GM21515 (cell line): Measurements from ENCODE around the gene NUDT19.
A peak's percentile ranks its signal among the peaks of the same experiment; 100 is the strongest.
"Not testable (repeated sequence)": the region's sequence is repeated elsewhere in the genome, so short reads cannot be mapped to it uniquely, and the experiment has no call there.

Source experiments
- ATAC-seq: cut with Tn5 transposase; IDR thresholded peaks from one replicate; pipeline ENCODE4 v1.9.1; 2021; ENCODE audit not compliant: unreplicated experiment

Gene NUDT19

DNA sequence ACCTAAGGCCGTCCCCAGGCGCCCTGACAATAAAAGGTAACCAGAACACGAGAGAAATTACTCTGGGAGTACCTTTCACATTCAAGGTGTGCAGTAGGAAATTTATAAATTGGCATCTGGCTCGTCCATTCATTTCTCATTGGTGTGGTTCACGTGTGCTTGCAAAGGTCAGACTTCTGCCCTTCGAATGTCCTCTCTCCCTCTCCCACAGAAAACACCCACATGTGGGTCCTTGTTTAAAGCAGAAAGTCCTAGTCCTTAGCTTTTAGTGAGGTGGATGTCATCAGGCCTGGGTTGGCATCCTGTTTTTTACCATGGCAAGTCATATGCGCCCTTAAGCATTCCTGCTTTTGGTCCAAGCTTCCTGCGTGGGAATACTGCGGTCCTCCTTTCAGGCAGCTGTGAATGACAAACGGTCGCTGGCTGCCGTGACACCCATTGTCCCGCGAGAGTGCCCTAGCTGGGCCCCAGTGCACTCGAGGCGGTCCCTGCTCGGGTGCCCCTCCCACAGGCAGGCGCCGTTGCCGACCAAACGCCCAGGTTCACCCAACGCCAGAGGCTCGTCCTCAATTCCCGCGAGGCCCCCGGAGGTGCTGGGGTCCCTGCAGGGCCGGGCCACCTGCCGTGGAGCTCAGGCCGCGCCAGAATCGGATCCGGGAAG lies at the start of gene NUDT19:
TSS of gene NUDT19 (plus strand) at position 531 of the 661 bp plus-strand sequence. CDS start 140 bp downstream, outside the sequence.
- peak; percentile 88 for ATAC-seq

DNA sequence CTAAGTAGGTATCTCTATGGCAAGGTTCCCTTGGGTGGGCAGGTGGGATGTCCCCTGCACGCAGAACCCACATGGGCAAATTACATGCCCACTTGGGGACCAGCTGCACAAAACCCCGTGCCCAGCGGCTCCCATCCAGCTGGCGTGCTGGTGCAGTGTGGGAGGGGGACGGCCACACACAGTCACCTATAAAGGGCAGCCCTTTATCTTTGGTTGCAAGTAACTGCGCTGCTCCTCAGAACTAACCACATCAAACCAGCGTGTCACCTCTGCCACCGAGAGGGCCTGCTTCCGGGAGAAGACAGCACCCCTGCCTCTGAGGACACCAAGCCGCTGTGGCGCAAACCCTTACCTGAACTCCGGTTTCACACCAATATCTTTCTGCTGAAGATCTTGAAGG lies 48.9 kb upstream of the NUDT19 start:
- no peak for ATAC-seq

DNA sequence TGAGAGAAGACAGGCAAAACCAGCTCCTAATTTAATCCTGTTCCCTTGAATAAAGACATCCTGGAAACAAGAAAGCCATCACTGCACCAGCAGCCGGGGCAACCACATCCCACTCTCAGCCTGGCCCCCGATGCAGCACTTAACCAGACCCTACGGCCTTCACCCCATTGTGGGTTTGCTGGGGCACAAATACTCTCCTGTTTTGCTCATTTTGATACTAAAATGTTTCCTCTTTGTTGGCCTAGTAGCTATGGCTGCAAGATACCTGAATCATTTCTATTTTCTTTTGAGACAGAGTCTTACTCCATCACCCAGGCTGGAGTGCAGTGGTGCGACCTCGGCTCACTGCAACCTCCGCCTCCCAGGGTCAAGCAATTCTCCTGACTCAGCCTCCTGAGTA lies 45.1 kb upstream of the NUDT19 start:
- ATAC-seq, result no peak

DNA sequence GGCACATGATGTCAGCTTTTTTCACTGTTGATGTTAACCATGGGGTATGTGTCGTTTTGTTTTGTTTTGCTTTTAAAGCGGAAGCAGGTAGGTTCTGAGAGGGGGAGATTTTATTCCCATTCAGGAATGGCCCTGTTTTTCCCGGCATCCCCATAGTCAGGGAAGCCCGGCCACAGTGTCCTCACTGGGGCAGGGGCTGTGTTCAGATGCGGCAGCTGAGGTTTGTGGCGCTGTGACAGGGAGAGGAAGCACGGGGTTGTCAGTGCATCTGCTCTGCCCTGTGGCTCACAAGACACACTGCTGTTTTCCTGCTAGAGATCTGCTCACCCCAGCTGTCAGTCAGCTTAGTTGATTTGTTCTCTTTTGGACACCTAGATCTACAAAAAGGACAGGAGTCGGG lies 44.3 kb upstream of the NUDT19 start:
- no peak for ATAC-seq

DNA sequence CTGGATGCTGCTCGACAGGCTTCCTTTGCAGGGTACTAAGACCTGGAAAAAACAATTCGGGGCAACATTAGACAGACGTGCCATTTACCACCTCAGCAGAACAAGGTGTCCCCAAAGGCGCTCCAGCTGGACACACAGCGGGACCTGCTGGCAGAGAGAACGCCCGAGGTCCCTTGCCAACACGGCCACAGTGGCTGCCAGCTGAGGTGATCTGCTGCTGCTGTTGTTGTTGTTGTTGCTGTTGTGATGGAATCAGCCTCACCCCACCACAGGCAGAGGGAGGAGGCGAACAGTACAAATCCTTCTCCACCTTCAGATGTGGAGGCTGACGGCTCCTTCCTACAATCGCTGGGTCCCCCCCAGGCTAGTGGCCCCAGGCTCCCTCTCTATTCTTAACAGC lies 41.9 kb upstream of the NUDT19 start:
- ATAC-seq, result no peak

DNA sequence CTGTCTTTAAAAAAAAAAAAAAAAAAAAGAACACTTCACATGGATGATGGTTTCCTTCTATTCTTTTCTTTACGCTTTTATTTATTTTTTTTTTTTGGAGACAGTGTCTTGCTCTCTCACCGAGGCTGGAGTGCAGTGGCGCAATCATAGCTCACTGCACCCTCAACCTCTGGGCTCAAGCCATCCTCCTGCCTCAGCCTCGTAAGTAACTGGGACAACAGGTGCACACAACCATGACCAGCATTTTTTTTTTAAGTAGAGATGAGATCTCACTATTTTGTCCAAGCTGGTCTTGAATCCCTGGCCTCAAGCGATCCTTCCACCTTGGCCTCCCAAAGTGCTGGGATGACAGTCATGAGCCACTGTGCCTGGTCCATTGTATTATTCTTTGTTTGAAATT lies 41.0 kb upstream of the NUDT19 start:
- no peak for ATAC-seq

DNA sequence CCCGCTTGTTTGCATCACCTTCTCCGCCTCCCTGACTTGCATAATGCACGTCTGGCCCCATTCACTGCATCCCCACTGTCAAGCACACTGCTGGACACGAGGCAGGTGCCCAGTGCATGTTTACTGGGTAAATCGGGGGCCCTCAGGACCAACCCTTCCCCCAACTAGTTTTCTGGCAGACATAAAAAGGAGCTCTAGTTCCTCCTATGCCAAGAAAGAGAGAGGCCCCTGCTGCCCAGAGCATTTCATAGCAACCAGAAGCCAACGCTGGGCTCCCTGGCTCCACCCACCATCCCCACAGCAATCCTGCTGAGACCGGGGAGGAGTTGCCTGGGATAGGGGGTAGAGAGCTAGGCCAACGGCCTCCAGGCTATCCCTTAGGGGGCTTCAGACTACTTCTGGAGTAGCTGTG lies 39.9 kb upstream of the NUDT19 start:
- no peak for ATAC-seq

DNA sequence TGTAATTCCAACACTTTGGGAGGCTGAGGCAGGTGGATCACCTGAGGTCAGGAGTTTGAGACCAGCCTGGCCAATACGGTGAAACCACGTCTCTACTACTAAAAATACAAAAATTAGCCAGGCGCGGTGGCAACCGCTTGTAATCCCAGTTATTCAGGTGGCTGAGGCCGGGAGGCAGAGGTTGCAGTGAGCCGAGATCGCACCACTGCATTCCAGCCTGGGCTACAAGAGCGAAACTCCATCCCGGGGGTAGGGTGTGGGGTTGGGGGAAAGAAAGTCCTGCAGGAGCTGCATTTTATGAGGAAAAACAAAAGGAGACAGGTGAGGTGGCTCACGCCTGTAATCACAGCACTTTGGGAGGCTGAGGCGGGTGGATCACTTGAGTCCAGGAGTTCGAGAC lies 39.3 kb upstream of the NUDT19 start:
- not testable (repeated sequence) for ATAC-seq

DNA sequence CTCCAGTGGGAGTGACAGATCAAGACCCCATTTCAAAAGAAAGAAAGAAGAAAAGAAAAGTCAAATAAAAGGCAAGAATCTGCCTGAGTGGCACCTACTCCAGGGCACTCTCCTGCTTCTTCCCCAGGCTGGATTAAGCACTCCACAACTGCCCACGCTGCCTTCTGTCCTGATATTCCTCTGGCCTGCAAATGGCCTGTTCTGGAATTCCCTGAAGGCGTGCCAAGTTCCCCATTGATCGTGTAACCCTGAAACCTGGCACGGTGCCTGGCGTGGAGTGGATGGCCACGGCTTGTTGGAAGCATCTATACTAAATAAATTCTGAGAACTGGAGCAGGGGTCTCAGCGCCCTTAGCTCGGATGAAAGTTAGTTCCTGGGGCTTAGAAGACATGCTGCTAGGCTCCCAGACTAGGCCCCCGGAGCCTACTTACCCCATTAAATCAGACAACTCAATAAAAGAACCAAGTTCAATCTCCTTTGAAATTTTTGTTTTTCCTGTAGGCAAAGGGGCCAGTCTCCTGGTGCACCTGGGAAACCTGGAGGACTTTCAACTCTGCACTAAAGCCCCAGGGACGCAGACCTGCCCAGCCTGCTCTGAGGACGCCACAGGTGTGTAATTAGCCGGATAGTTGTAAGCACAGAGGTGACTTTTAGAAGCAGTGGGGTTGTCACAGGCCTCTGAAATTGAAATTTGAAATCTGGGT lies 38.6 kb upstream of the NUDT19 start:
- no peak for ATAC-seq

DNA sequence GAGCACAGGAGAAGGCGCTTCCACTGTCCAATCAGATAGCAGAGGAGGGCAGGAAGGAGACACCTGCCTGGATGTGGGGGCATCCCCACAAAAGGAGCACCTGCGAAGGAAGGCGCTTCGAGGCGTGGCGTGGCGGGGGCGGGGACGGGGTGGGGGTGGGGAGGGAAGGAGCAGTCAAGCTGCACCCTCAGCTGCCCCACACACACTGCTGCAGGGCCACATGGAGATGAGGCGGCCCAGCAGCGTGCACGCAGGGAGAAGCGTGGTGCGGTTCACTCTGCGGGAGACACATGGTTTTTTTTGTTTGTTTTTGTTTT lies 38.1 kb upstream of the NUDT19 start:
- ATAC-seq, result no peak

DNA sequence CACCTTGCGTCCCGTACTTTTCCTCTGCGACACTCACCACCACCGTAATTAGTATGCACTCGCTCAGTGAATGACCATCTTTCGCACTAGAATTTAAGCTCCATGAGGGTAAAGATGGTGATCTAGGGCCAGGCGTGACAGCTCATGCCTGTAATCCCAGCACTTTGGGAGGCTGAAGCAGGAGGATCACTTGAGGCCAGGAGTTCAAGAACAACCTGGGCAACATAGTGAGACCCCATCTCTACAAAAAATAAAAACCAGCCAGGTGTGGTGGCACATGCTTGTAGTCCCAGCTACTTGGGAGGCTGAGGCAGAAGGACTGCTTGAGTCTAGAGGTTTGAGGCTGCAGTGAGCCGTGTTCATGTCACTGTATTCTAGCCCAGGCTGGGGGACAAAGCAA lies 35.2 kb upstream of the NUDT19 start:
- ATAC-seq, result not testable (repeated sequence)

DNA sequence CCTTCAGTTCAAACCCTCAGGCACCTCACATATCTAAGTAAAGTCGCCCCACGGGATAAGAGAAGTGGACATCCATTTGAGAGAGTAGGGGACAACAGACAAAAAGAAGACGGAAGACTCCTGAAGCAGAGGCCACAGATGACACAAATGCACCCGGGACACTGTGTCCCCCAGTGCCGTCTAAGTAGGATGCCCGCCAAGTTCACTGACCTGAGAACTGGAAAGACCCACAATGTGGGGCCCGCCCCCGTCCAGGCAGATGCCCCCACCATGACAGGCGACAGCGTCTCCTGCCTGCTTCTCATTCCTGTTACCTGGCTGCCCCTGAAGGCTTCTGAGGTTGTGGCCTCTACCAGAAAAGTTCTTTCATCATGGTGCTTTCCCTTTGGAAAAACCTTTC lies 33.5 kb upstream of the NUDT19 start:
- no peak for ATAC-seq

DNA sequence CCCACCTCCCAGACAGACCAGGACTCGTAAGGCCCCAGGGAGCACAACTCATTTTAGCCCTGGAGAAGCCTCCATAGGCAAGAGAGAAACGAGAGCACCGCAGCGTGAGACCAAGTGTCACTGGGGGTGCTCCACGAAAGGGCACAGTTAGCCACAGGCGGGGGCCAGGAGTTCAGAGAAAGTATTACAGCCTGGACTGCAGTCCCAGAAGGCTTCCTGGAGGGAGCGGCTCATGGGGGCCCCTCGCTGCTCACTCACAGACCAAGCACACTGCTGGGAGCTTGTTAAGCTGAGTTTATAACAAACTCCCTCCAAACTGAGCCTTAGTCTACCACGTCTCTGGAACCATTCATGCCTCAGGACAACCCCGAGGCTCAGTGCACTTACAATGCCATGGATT lies 33.1 kb upstream of the NUDT19 start:
- ATAC-seq, result no peak

DNA sequence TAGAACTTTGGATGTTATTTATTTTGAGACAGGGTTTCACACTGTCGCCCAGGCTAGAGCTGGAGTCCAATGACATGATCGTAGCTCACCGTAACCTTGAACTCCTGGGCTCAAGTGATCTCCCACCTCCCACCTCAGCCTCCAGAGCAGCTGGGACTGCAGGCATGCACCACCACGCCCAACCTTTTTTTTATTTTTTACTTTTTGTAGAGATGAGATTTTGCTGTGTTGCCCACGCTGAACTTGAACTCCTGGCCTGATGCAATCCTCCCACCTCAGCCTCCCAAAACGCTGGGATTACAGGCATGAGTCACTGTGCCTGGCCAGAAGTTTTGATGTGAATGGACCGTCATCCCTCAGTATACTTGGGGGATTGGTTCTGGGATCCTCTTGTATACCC lies 30.3 kb upstream of the NUDT19 start:
- no peak for ATAC-seq

DNA sequence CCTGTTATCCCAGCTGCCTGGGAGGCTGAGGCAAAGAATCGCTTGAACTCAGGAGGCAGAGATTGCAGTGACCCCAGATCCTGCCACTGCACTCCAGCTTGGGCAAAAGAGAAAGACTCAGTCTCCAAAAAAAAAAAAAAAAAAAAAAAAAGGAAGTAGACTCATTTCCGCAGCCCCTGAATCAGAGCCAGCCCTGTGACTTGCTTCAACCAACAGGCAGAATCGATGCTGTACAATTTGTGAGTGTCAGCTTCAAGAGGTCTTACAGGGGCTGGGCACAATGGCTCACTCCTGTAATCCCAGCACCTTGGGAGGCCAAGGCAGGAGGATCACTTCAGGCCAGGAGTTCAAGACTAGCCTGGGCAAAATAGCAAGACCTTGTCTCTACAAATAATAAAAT lies 29.4 kb upstream of the NUDT19 start:
- ATAC-seq, result no peak

DNA sequence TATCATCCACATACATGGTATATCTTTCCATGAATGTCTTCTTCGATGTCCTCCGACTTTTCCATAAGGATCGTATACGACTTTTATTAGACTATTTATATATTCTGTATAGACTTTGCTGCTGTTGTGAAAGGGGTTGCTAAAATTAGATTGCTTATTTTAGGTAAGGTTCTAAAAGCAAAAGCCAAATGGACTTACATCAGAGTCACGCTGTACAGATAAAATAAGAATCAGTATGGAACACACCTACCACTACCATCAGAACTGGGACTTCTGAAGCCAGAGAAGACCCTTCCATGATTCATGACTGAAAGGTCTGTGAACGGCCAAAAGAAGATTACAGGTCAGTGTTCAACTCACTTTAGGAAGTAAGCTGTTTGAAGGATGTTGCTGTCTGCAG lies 25.5 kb upstream of the NUDT19 start:
- ATAC-seq, result no peak

DNA sequence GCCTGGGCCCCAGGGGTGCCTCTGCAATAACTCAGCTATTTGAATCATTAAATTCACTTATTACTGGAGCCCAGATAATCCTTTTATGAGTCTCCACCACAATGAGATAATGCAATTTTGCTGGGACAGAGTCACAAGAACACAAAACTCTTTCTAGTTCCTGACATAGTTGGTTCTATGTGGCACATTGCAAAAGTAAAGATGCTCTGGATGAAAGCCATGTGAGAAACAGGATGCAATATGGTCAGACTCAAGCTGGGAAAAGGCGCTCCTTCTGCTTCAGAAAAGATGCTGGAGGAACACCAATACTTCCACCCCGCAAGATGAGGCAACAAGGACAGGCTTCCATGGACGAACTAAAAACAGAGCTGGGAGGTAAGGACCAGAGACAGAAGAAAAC lies 22.3 kb upstream of the NUDT19 start:
- no peak for ATAC-seq

DNA sequence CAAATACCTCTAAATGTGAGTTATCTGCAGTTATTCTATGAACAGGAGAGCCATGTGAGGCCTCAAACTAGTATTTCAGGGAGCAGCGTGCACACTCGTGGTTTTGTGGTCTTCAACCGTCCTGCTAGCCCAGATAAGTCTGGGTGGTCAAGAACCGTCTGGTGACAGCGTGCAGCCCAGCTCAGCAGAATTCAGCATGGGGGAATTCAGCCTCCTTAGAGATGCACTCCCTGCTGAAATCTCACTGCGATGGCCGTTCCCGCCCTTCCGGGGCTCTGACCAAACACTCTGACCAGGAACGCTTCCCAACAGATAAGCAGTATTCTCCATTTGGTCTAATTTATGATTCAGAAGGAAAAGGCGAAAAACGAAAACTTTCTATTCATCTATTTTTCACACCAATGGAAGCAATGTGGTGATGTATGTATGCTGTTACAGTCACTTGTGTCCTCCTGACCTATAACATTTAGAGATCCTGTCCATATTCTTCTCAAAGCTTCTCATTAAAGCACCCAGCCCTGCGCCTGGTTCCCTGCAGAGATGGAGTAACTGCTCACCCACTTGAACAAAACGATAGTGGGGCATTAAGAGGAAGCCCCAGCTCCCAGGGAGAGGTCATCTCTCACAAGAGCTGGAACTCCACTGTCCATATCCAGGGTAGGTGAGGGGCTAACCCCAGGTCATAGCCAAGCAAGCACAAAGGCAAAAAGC lies 19.6 kb upstream of the NUDT19 start:
- ATAC-seq, result no peak

DNA sequence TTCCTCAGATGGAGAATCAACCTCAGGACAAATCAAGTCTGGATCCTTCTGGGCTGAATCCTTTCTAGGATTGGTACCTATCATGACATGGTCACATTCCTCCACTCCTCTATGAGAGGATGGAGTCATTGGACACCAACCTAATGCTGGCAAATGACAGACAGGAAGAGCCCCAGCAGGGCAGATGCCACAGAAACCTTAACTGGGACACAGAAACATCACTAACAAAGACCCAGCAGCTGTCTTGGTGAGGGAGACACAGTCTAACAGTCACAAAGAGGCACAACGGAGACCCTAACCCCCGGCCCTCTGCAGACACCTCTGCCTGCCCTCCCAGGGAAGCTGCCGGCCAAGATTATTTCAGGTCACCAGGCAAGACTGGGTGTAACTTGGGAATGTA lies 18.8 kb upstream of the NUDT19 start:
- no peak for ATAC-seq

DNA sequence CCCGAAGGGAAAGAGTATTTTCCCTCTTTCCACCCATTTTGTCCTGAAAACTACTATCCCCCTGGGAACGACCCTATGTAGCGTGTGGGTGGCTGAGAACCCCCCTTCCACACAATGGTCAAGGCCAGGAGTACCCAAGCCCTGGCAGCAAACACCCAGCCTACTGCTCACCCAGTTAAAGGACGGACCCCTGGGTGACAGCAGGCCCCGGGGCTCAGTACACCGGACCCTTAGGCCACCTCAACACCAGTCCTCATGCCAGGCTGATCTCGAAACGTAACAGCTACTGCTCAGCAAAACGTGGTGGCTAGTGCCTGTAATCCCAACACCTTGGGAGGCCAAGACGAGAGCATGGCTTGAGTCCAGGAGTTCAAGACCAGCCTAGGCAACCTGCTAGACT lies 18.0 kb upstream of the NUDT19 start:
- ATAC-seq, result no peak

DNA sequence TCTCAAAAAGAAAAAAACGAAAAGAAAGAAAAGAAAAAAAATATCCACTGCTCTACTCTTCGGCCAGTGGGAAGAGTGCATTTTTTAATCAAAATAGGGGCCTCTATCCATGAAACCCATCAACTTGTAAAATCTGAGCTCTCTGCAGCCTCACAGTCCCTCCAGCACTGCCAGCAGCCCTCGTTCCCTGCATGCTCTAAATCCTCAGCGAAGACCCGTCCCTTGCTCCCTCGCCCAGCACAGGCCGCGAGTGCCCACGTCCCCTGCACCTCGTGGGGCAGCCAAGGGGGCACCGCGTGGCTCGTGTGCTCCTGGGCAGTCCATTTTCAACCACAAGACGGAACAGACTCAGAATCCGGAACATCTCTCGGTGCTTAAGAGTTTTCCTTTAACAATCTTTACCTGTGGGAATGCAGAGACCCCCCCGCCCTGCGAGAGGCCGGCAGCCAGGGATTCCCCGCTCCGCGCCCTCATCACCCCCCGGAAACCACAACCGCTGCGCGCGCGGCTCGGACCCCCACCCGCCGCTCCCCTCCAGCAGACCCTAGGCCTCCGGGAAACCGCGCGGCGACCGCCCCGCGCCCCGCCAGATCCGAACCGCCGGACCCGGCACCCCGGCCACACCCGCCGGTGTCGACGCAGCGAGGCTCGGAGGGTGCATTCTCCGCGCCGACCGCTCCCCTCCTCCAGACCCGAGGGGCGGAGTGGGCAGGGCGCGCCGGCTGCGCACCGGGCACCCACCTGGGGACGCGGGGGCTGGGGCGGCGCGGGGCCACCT lies 17.3 kb upstream of the NUDT19 start:
- ATAC-seq, result peak; percentile 7
